Spleen (tissue), 7 donors: ENCODE results near the gene ATXN7.

ENCODE experiments used
- POLR2A ChIP-seq, 3 donors: fragments of 450-650 bp; IDR thresholded peaks; one replicate each; pipeline ENCODE4 v1.5.1; 2017; ENCODE audit warnings: antibody characterized with exemption in 3 of 3, mild to moderate bottlenecking in 1 of 3
- POLR2AphosphoS5 ChIP-seq, 3 donors: sonication (generic); formaldehyde crosslinking; IDR thresholded peaks; one replicate each; pipeline ENCODE4 v1.5.1; 2017; ENCODE audit warnings: antibody characterized with exemption in 3 of 3
- TF ChIP-seq, protein P1 (sequence below), 11 experiments: fragments of 200-600 bp in 7 of 11; fragments of 450-650 bp in 4 of 11; sonication (generic) in 4 of 11; IDR thresholded peaks in 8 of 11; conservative IDR thresholded peaks in 3 of 11; 1 replicate in 7 of 11; 2 replicates in 4 of 11; pipeline versions ENCODE4 v1.4.0 to v1.8.0; 2016 to 2021; ENCODE audit warnings: antibody characterized with exemption in 11 of 11, inconsistent platforms in 4 of 11, mild to moderate bottlenecking in 1 of 11
- donor health status: DM: no; HTN: no; CAD: no; lungs with moderate emphysema.
- donor health status: DM: no; HTN: no; CAD: no.
- donor health status: DM: no; HTN: no; CAD: no.

DNA sequence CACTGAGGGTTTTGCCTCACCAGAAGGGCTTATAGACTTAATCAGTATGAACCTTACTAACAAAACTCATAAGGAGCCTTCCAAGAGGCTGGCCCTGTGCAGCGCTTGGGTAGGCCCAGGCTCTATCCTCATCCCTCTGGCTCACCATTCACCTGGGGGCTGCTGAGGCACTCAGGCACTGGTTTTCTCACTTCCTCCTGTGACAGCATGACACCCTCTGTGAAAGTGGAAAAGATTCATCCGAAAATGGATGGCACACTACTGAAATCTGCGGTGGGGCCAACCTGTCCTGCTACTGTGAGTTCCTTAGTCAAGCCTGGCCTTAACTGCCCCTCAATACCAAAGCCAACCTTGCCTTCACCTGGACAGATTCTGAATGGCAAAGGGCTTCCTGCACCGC lies 118.3 kb downstream of the ATXN7 start:
- no peak for TF ChIP-seq POLR2A (IDR thresholded peaks at IDR 0.05)
- TF ChIP-seq, protein P1, sequence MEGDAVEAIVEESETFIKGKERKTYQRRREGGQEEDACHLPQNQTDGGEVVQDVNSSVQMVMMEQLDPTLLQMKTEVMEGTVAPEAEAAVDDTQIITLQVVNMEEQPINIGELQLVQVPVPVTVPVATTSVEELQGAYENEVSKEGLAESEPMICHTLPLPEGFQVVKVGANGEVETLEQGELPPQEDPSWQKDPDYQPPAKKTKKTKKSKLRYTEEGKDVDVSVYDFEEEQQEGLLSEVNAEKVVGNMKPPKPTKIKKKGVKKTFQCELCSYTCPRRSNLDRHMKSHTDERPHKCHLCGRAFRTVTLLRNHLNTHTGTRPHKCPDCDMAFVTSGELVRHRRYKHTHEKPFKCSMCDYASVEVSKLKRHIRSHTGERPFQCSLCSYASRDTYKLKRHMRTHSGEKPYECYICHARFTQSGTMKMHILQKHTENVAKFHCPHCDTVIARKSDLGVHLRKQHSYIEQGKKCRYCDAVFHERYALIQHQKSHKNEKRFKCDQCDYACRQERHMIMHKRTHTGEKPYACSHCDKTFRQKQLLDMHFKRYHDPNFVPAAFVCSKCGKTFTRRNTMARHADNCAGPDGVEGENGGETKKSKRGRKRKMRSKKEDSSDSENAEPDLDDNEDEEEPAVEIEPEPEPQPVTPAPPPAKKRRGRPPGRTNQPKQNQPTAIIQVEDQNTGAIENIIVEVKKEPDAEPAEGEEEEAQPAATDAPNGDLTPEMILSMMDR (IDR thresholded peaks at IDR 0.05 in 8 of 11, conservative IDR thresholded peaks at IDR 0.05 in 3 of 11): no peak
- TF ChIP-seq POLR2AphosphoS5 (IDR thresholded peaks at IDR 0.05): no peak
